ENCODE data around the gene CDH23.

GRCh38 chr10:71471006-71471405 lies 74.3 kb downstream of the CDH23 start:
- TF ChIP-seq, protein P1, sequence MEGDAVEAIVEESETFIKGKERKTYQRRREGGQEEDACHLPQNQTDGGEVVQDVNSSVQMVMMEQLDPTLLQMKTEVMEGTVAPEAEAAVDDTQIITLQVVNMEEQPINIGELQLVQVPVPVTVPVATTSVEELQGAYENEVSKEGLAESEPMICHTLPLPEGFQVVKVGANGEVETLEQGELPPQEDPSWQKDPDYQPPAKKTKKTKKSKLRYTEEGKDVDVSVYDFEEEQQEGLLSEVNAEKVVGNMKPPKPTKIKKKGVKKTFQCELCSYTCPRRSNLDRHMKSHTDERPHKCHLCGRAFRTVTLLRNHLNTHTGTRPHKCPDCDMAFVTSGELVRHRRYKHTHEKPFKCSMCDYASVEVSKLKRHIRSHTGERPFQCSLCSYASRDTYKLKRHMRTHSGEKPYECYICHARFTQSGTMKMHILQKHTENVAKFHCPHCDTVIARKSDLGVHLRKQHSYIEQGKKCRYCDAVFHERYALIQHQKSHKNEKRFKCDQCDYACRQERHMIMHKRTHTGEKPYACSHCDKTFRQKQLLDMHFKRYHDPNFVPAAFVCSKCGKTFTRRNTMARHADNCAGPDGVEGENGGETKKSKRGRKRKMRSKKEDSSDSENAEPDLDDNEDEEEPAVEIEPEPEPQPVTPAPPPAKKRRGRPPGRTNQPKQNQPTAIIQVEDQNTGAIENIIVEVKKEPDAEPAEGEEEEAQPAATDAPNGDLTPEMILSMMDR (conservative IDR thresholded peaks at IDR 0.05 in 1 of 2, IDR thresholded peaks at IDR 0.05 in 1 of 2; ENCODE audit: low read depth in 1 of 2, low read length in 2 of 2) = no peak
- TF ChIP-seq EZH2 (IDR thresholded peaks at IDR 0.05; ENCODE audit: low read length, missing control alignments) = no peak

Data from fibroblast of lung (primary cell).